GM12801 (cell line): ENCODE data around the gene CCNL2.

Experiments
- TF ChIP-seq, protein P1 (sequence below): IDR thresholded peaks from one replicate; pipeline ENCODE4 v1.5.1; 2011; ENCODE audit warnings: control low read depth; ENCODE audit not compliant: insufficient read length; ENCODE audit errors: extremely low read depth

The CCNL2 gene

DNA sequence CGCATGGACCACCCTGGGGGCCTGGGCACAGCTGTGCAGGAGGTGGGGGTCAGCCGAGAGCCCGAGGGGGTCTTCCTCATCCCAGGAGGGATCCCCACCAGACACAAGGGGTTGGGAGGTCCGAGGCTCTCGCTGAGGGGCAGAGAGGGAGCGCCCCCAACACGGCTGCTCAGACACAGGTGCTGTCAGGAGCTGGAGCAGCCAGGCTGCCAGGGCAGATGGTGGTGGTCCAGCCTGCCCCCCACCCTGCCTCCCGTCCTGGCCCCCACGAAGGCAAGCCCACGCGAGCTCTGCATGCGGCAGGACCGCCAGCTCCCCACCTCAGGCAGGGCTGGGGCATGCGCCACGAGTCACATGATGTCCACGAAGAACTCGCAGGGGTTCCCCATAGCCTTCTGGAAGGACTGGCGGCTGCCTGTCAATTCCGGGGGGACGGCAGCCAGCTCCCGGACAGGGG, 63.3 kb downstream of the CCNL2 start:
- TF ChIP-seq, protein P1, sequence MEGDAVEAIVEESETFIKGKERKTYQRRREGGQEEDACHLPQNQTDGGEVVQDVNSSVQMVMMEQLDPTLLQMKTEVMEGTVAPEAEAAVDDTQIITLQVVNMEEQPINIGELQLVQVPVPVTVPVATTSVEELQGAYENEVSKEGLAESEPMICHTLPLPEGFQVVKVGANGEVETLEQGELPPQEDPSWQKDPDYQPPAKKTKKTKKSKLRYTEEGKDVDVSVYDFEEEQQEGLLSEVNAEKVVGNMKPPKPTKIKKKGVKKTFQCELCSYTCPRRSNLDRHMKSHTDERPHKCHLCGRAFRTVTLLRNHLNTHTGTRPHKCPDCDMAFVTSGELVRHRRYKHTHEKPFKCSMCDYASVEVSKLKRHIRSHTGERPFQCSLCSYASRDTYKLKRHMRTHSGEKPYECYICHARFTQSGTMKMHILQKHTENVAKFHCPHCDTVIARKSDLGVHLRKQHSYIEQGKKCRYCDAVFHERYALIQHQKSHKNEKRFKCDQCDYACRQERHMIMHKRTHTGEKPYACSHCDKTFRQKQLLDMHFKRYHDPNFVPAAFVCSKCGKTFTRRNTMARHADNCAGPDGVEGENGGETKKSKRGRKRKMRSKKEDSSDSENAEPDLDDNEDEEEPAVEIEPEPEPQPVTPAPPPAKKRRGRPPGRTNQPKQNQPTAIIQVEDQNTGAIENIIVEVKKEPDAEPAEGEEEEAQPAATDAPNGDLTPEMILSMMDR = no peak
